Fibroblast of lung (primary cell): ENCODE results near the gene PCDHGC4. TPM values are rescaled to one million over a fixed set of nuclear protein-coding genes. Genes with fewer than 3 reads are reported as not detected.

Experiments used
- DNase-seq, 2 donors: peaks; one replicate each; pipeline versions ENCODE4 v3.0.0 to v3.0.0-alpha.2; 2010; ENCODE audit warnings: low read depth in 2 of 2
- H2AFZ ChIP-seq: 2 replicates; pipeline ENCODE4 v1.5.1; 2012; ENCODE audit warnings: low read length, control low read depth, inconsistent platforms
- H3K27ac ChIP-seq: 2 replicates; pipeline ENCODE4 v1.5.1; 2011; ENCODE audit warnings: low read length, control low read depth; ENCODE audit not compliant: insufficient read depth
- H3K27me3 ChIP-seq: 2 replicates; pipeline ENCODE4 v1.5.1; 2011; ENCODE audit warnings: mild to moderate bottlenecking, low read length; ENCODE audit not compliant: control insufficient read depth, insufficient read depth
- H3K36me3 ChIP-seq: 2 replicates; pipeline ENCODE4 v1.5.1; 2011; ENCODE audit warnings: low read length; ENCODE audit not compliant: control insufficient read depth, insufficient read depth
- H3K4me1 ChIP-seq: 2 replicates; pipeline ENCODE4 v1.5.1; 2011; ENCODE audit warnings: low read length; ENCODE audit not compliant: control insufficient read depth, insufficient read depth; ENCODE audit errors: extremely low read depth
- H3K4me2 ChIP-seq: 2 replicates; pipeline ENCODE4 v1.5.1; 2011; ENCODE audit warnings: low read length, control low read depth; ENCODE audit not compliant: insufficient read depth; ENCODE audit errors: extremely low read depth
- H3K4me3 ChIP-seq, 4 experiments: fragments of 200-600 bp in 1 of 4; sonication (generic) in 1 of 4; replicated peaks in 1 of 4; 2 replicates each; pipeline ENCODE4 v1.5.1; 2011 to 2016; ENCODE audit warnings: low read length in 4 of 4, low read depth in 3 of 4, mild to moderate bottlenecking in 3 of 4, control low read depth in 2 of 4, inconsistent platforms in 1 of 4, mixed read lengths in 1 of 4; ENCODE audit not compliant: insufficient read depth in 1 of 4; ENCODE audit errors: control extremely low read depth in 1 of 4
- H3K79me2 ChIP-seq: 2 replicates; pipeline ENCODE4 v1.5.1; 2012; ENCODE audit warnings: mild to moderate bottlenecking, low read length, inconsistent platforms; ENCODE audit not compliant: control insufficient read depth, insufficient read depth
- H3K9ac ChIP-seq: 2 replicates; pipeline ENCODE4 v1.5.1; 2011; ENCODE audit warnings: mild to moderate bottlenecking, low read length, control low read depth; ENCODE audit not compliant: insufficient read depth
- H3K9me3 ChIP-seq: 2 replicates; pipeline ENCODE4 v1.5.1; 2012; ENCODE audit warnings: low read depth, low read length; ENCODE audit not compliant: control insufficient read depth, insufficient read depth
- H4K20me1 ChIP-seq: 2 replicates; pipeline ENCODE4 v1.5.1; 2011; ENCODE audit warnings: low read length; ENCODE audit not compliant: control insufficient read depth, insufficient read depth; ENCODE audit errors: extremely low read depth
- CTCF ChIP-seq, 2 donors: IDR thresholded peaks in 1 of 2; conservative IDR thresholded peaks in 1 of 2; 1 replicate in 1 of 2; 2 replicates in 1 of 2; pipeline ENCODE4 v1.5.1; 2011 to 2012; ENCODE audit warnings: low read length in 2 of 2, control low read depth in 1 of 2, inconsistent platforms in 1 of 2, low read depth in 1 of 2, mild to moderate bottlenecking in 1 of 2
- EZH2 ChIP-seq: IDR thresholded peaks from 2 replicates; pipeline ENCODE4 v1.5.1; 2012; ENCODE audit warnings: low read length, control low read depth, mild to moderate bottlenecking; ENCODE audit errors: missing control alignments
- polyA plus RNA-seq, 2 donors: library from polyadenylated mRNA; depleted of rRNA in 1 of 2; stranded (reverse) in 1 of 2; unstranded in 1 of 2; fragments of >200 nt; gene quantifications; 2 replicates each; pipeline ENCODE4 v1.2.1, GENCODE V29; 2011 to 2012; ENCODE audit warnings: missing spikeins in 1 of 2
- total RNA-seq: library from RNA; depleted of rRNA; stranded (reverse); fragments of >200 nt; gene quantifications from 2 replicates; pipeline ENCODE4 v1.2.1, GENCODE V29; 2014

Gene PCDHGC4
- total and polyA plus RNA-seq, 2 donors (not counting 1 experiment from before 2014, with no cell fraction given) = 0.48 to 3.0 TPM

- no peak overlapping the region for H2AFZ ChIP-seq
- H3K4me2 ChIP-seq = peak overlapping the region; percentile 71
- H3K36me3 ChIP-seq = peaks cover 19% of the 10 kb centered on the region
- peak in 1 of 2 donors; percentile 65 for DNase-seq
- H3K9me3 ChIP-seq = no peaks in the 10 kb centered on the region
- no peaks in the 10 kb centered on the region for H4K20me1 ChIP-seq
- H3K4me1 ChIP-seq = peaks cover 65% of the 10 kb centered on the region
- peak overlapping the region in 1 of 4 experiments; percentile 47 for H3K4me3 ChIP-seq
- peak overlapping the region; percentile 46 for H3K9ac ChIP-seq
- TF ChIP-seq CTCF (conservative IDR thresholded peaks at IDR 0.05 in 1 of 2, IDR thresholded peaks at IDR 0.05 in 1 of 2; ENCODE audit: low read depth in 1 of 2, low read length in 2 of 2) (no peak), EZH2 (no peak)
- peaks cover 1% of the 10 kb centered on the region for H3K79me2 ChIP-seq
- no peaks in the 10 kb centered on the region for H3K27me3 ChIP-seq
- H3K27ac ChIP-seq = peak overlapping the region; percentile 90
Measured at GRCh38 chr5:141514330-141515133, 29.7 kb downstream of the PCDHGC4 start.

GRCh38 chr5:141515141-141515540 lies 30.3 kb downstream of the PCDHGC4 start:
- Histone ChIP-seq H3K9me3 (no peaks in the 10 kb centered on the region), H3K27ac (peak overlapping the region; percentile 90), H3K79me2 (peaks cover 1% of the 10 kb centered on the region), H3K4me2 (no peak overlapping the region), H3K36me3 (peaks cover 19% of the 10 kb centered on the region), H3K4me3 (no peak overlapping the region), H3K9ac (no peak overlapping the region), H2AFZ (no peak overlapping the region), H4K20me1 (no peaks in the 10 kb centered on the region), H3K4me1 (peaks cover 62% of the 10 kb centered on the region), H3K27me3 (no peaks in the 10 kb centered on the region)
- no peak for TF ChIP-seq CTCF (conservative IDR thresholded peaks at IDR 0.05 in 1 of 2, IDR thresholded peaks at IDR 0.05 in 1 of 2; ENCODE audit: low read depth in 1 of 2, low read length in 2 of 2)
- DNase-seq = no peak

GRCh38 chr5:141515946-141516671 lies 31.3 kb downstream of the PCDHGC4 start:
- Histone ChIP-seq H3K9me3 (no peaks in the 10 kb centered on the region), H3K36me3 (peaks cover 12% of the 10 kb centered on the region), H3K27me3 (no peaks in the 10 kb centered on the region), H4K20me1 (no peaks in the 10 kb centered on the region), H2AFZ (no peak overlapping the region), H3K4me3 (no peak overlapping the region), H3K4me1 (peaks cover 69% of the 10 kb centered on the region), H3K27ac (peak overlapping the region; percentile 70), H3K4me2 (no peak overlapping the region), H3K79me2 (no peaks in the 10 kb centered on the region), H3K9ac (no peak overlapping the region)
- no peak for DNase-seq
- TF ChIP-seq CTCF (conservative IDR thresholded peaks at IDR 0.05 in 1 of 2, IDR thresholded peaks at IDR 0.05 in 1 of 2; ENCODE audit: low read depth in 1 of 2, low read length in 2 of 2) = no peak
- TF ChIP-seq EZH2 = no peak
